Left kidney (tissue), 2 donors: ENCODE measurements around the gene VSIG2. TPM values are rescaled to one million over a fixed set of nuclear protein-coding genes. Genes with fewer than 3 reads are reported as not detected.
A peak's percentile ranks its signal among the peaks of the same experiment; 100 is the strongest.

Experiments
- DNase-seq: peaks from one replicate; pipeline ENCODE4 v3.0.0-alpha.2; 2013
- polyA plus RNA-seq: library from polyadenylated mRNA; unstranded; fragments of 120-200 nt; gene quantifications from one replicate; pipeline ENCODE4 v1.2.1, GENCODE V29; 2013; ENCODE audit not compliant: insufficient read length

The VSIG2 gene
- polyA plus RNA-seq, 1 donor = 8.5 TPM

GRCh38 chr11:124766156-124766555 lies 14.1 kb upstream of the VSIG2 start:
- no peak for DNase-seq

GRCh38 chr11:124763156-124763947 lies 11.3 kb upstream of the VSIG2 start:
- DNase-seq = peak; percentile 85

- no peak for DNase-seq
Observed at GRCh38 chr11:124762624-124763155, 10.6 kb upstream of the VSIG2 start.

- DNase-seq = no peak
Observed at GRCh38 chr11:124762105-124762623, 10.1 kb upstream of the VSIG2 start, which contains the start of gene ESAM. Gene ESAM, minus strand, starts transcription at chr11:124762290. Its CDS starts 136 bp downstream, at chr11:124762154.

- no peak for DNase-seq
Observed at GRCh38 chr11:124761301-124762104, 9.4 kb upstream of the VSIG2 start.

GRCh38 chr11:124760806-124761205 lies 8.8 kb upstream of the VSIG2 start:
- DNase-seq = no peak

GRCh38 chr11:124760205-124760652 lies 8.2 kb upstream of the VSIG2 start:
- no peak for DNase-seq

- DNase-seq = no peak
Observed at GRCh38 chr11:124759266-124760204, 7.5 kb upstream of the VSIG2 start.

- peak; percentile 74 for DNase-seq
Observed at GRCh38 chr11:124758355-124759265, 6.6 kb upstream of the VSIG2 start.

GRCh38 chr11:124757320-124757719 lies 5.3 kb upstream of the VSIG2 start:
- DNase-seq = no peak

- DNase-seq = no peak
Observed at GRCh38 chr11:124756753-124757227, 4.7 kb upstream of the VSIG2 start.

GRCh38 chr11:124756033-124756752 lies 4.1 kb upstream of the VSIG2 start:
- no peak for DNase-seq

GRCh38 chr11:124754710-124755109 lies 2.7 kb upstream of the VSIG2 start:
- no peak for DNase-seq

GRCh38 chr11:124754309-124754708 lies 2.3 kb upstream of the VSIG2 start:
- no peak for DNase-seq

- DNase-seq = no peak
Observed at GRCh38 chr11:124753624-124754023, 1.6 kb upstream of the VSIG2 start.

GRCh38 chr11:124753205-124753604 lies 1.1 kb upstream of the VSIG2 start:
- DNase-seq = no peak

GRCh38 chr11:124752471-124753102 lies 532 bp upstream of the VSIG2 start:
- DNase-seq = no peak

- no peak for DNase-seq
Observed at GRCh38 chr11:124751391-124751740, 689 bp downstream of the VSIG2 start.

- no peak for DNase-seq
Observed at GRCh38 chr11:124749912-124750311, 2.1 kb downstream of the VSIG2 start.
